ENCODE data around the gene SGPL1.
"Not testable (repeated sequence)": the region's sequence is repeated elsewhere in the genome, so short reads cannot be mapped to it uniquely, and the experiment has no call there.

The SGPL1 gene

DNA sequence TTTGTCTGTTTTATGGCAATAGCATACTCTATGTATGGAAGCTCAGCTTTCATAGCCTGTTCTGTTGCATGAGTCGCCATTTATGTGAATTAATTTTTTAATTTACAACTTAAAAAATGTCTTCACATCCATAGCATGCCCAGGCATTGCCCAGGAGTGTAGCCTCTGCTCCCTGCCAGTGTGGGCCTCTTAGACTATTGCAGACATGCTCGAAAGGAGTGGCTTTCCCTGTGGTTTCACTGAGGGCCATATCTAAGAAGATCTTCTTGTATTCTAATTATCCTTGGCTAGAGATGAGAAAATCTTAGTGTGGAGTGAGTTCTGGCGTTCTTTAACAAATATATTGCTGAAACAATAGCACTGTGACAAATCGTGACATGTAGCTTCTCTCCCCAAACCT lies 37.3 kb downstream of the SGPL1 start:
- Histone ChIP-seq H3K9me3 (no peaks in the 10 kb centered on the region), H3K4me1 (ENCODE audit: control insufficient read depth in 1 of 2, insufficient read depth in 1 of 2, low read depth in 1 of 2, low read length in 1 of 2) (no peaks in the 10 kb centered on the region), H3K4me3 (ENCODE audit: low read depth in 1 of 2, low read length in 1 of 2) (no peak overlapping the region), H3K27ac (no peak overlapping the region), H3K36me3 (peaks cover 29% of the 10 kb centered on the region), H3K27me3 (no peaks in the 10 kb centered on the region)
- no peak for TF ChIP-seq CTCF (IDR thresholded peaks at IDR 0.05)

DNA sequence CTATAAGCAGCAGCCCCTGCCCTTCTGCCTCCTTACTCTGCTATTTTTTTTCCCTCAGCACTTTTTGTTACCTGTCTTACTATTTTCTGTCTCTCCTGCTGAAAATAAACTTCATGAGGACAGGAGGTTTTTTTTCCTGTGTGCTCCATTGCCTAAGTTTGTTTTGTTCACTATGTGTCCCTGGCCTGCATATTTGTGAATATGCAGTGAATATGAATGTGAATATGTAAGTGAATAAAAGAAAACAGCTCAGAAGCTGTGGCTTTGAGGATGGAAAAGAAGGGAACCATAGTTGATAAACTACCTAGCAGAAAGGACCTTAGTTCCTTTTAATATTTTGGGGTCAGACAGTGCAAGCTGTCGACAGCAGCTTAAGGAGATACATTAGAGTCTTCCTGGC lies 37.7 kb downstream of the SGPL1 start:
- no peaks in the 10 kb centered on the region for H3K27me3 ChIP-seq
- no peaks in the 10 kb centered on the region for H3K4me1 ChIP-seq (ENCODE audit: control insufficient read depth in 1 of 2, insufficient read depth in 1 of 2, low read depth in 1 of 2, low read length in 1 of 2)
- H3K27ac ChIP-seq, result no peak overlapping the region
- H3K4me3 ChIP-seq (ENCODE audit: low read depth in 1 of 2, low read length in 1 of 2), result no peak overlapping the region
- no peak for TF ChIP-seq CTCF (IDR thresholded peaks at IDR 0.05)
- peaks cover 32% of the 10 kb centered on the region for H3K36me3 ChIP-seq
- H3K9me3 ChIP-seq, result no peaks in the 10 kb centered on the region

- Histone ChIP-seq H3K27ac (no peak overlapping the region), H3K27me3 (no peaks in the 10 kb centered on the region), H3K36me3 (peaks cover 55% of the 10 kb centered on the region), H3K4me1 (ENCODE audit: control insufficient read depth in 1 of 2, insufficient read depth in 1 of 2, low read depth in 1 of 2, low read length in 1 of 2) (no peaks in the 10 kb centered on the region), H3K4me3 (ENCODE audit: low read depth in 1 of 2, low read length in 1 of 2) (no peak overlapping the region), H3K9me3 (no peaks in the 10 kb centered on the region)
- TF ChIP-seq CTCF (IDR thresholded peaks at IDR 0.05), result no peak
Observed at GRCh38 chr10:70856454-70856853, 40.7 kb downstream of the SGPL1 start.

DNA sequence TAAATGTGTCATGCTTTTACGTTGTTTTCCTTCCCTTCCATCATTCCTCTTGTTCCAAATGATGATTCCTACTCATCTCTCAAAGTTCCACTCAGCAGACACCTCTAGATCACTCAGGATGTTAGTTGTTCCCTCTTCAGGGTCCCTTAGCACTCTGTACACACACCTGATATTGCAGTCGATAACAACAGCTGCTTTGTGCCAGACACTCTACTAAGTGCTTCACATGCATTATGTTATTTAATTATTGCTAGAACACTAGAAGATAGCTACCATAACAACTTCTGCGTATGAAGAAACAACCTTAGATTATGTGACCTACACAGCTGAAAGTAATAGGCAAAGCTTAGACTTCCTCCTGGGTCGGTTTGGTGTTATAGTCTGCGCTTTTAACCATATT lies 43.0 kb downstream of the SGPL1 start:
- no peaks in the 10 kb centered on the region for H3K27me3 ChIP-seq
- peaks cover 65% of the 10 kb centered on the region for H3K36me3 ChIP-seq
- H3K9me3 ChIP-seq, result no peaks in the 10 kb centered on the region
- no peak for TF ChIP-seq CTCF (IDR thresholded peaks at IDR 0.05)
- no peaks in the 10 kb centered on the region for H3K4me1 ChIP-seq (ENCODE audit: control insufficient read depth in 1 of 2, insufficient read depth in 1 of 2, low read depth in 1 of 2, low read length in 1 of 2)
- H3K4me3 ChIP-seq (ENCODE audit: low read depth in 1 of 2, low read length in 1 of 2), result no peak overlapping the region
- no peak overlapping the region for H3K27ac ChIP-seq

- not testable (repeated sequence) for H3K9me3 ChIP-seq
- H3K36me3 ChIP-seq, result peaks cover 50% of the 10 kb centered on the region
Observed at GRCh38 chr10:70861495-70862197, 45.9 kb downstream of the SGPL1 start.

GRCh38 chr10:70863470-70864160 lies 47.9 kb downstream of the SGPL1 start:
- Histone ChIP-seq H3K4me1 (ENCODE audit: control insufficient read depth in 1 of 2, insufficient read depth in 1 of 2, low read depth in 1 of 2, low read length in 1 of 2) (peaks cover 0 to 5% of the 10 kb centered on the region in 2 experiments), H3K27me3 (no peaks in the 10 kb centered on the region), H3K4me3 (ENCODE audit: low read depth in 1 of 2, low read length in 1 of 2) (no peak overlapping the region), H3K36me3 (peaks cover 41% of the 10 kb centered on the region), H3K9me3 (no peaks in the 10 kb centered on the region), H3K27ac (no peak overlapping the region)
- no peak for TF ChIP-seq CTCF (IDR thresholded peaks at IDR 0.05)

More at GRCh38 chr10:70861495-70862197, 45.9 kb downstream of the SGPL1 start:
- H3K27me3 ChIP-seq; H3K27ac ChIP-seq; H3K4me1 ChIP-seq (ENCODE audit: control insufficient read depth in 1 of 2, insufficient read depth in 1 of 2, low read depth in 1 of 2, low read length in 1 of 2); H3K4me3 ChIP-seq (ENCODE audit: low read depth in 1 of 2, low read length in 1 of 2): not testable (repeated sequence)
